GM10248 (cell line): ENCODE measurements around the gene NFIA.

Source experiments
- CTCF ChIA-PET: fragments of 300-600 bp; sonication (Branson Sonifier 250); formaldehyde crosslinking; extraction: SDS; loops from one replicate; lab custom pipeline; 2021; ENCODE audit warnings: antibody characterized with exemption; lab: Yijun Ruan, JAX
- POLR2A ChIA-PET: fragments of 350-650 bp; sonication (Branson Sonifier 250); formaldehyde crosslinking; extraction: SDS; loops from one replicate; lab custom pipeline; 2020; ENCODE audit warnings: antibody characterized with exemption; lab: Yijun Ruan, JAX
- DNase-seq: peaks from one replicate; pipeline ENCODE4 v3.0.0; 2012; ENCODE audit errors: extremely low spot score
- TF ChIP-seq, protein P1 (sequence below): IDR thresholded peaks from 2 replicates; pipeline ENCODE4 v1.5.1; 2012; ENCODE audit warnings: mild to moderate bottlenecking, low read depth; ENCODE audit errors: extremely low read depth, missing control alignments, control extremely low read depth

The NFIA gene

DNA sequence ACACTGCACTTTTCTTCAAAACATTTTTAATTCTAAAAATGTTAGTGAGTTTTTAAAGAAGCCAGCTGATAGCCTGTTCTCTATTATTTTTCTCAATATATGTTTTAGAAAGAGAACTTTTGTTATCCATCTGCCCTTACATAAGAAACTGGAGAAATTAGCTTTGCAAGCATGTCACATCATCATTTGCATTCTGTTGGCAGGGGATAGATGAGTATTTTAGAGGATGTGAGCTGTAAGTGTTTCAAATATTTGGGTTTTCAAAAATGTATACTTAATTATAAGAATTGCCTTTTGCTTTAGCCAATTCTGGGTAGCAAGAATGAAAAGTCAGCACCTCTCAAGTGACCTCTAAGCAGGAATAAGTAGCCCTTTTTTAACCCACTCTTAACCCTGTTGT is 7.4 kb downstream of the NFIA start:
- POLR2A ChIA-PET = no interaction called here
- TF ChIP-seq, protein P1, sequence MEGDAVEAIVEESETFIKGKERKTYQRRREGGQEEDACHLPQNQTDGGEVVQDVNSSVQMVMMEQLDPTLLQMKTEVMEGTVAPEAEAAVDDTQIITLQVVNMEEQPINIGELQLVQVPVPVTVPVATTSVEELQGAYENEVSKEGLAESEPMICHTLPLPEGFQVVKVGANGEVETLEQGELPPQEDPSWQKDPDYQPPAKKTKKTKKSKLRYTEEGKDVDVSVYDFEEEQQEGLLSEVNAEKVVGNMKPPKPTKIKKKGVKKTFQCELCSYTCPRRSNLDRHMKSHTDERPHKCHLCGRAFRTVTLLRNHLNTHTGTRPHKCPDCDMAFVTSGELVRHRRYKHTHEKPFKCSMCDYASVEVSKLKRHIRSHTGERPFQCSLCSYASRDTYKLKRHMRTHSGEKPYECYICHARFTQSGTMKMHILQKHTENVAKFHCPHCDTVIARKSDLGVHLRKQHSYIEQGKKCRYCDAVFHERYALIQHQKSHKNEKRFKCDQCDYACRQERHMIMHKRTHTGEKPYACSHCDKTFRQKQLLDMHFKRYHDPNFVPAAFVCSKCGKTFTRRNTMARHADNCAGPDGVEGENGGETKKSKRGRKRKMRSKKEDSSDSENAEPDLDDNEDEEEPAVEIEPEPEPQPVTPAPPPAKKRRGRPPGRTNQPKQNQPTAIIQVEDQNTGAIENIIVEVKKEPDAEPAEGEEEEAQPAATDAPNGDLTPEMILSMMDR = no peak
- CTCF ChIA-PET = no interaction called here
- DNase-seq = no peak

DNA sequence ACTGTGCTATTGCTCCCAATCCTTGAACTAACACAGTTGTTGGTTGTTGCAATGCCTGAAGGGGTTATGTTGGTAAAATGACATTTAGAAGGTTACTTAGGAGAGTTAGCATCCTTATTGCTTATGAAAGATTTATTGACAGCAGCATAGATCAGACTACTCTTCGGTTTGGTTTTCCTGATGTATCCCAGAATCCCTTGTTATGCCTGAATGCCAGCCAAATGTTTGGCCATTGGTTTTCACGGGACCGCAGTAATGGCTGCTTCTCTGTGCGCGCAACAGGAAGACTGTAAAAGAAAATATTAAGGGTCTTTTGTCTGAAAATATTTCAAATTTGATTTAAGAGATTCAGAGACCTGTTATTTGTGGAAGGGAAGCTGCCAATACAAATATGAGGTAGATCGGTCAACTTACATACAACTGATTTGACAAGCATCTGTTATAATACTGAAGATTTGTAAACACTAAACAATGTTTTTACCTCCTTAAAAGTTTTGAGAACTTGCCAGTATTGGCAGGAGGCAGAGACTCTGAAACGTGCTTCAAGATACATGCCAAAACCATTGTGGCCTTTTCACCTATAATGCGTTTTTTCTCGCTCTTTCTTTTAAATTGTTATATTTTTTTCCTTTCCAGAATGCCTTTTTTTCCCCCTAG is 8.3 kb downstream of the NFIA start:
- DNase-seq = no peak
- CTCF ChIA-PET = no interaction called here
- POLR2A ChIA-PET = no interaction called here
- TF ChIP-seq, protein P1 = no peak

DNA sequence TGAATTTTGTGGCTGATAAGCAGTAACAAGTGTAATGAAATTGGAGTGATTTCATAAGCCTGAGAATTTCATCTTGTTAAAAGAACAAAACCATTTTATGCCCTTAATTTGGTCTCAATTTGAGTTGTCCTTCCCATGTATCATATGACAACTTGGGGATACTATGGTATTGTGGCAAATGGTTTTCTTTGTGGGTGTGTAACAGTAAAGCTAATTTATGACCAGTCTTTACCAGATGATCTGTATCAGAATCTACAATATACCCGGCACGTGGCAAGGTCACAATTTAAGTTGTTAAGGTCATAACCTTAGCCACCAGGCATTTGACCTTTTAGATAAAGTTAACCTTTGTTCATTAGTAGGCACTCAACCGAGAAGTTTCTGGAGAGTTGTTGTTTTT is 9.1 kb downstream of the NFIA start:
- TF ChIP-seq, protein P1 = no peak
- ChIA-PET CTCF (no interaction called here), POLR2A (no interaction called here)
- DNase-seq = no peak

DNA sequence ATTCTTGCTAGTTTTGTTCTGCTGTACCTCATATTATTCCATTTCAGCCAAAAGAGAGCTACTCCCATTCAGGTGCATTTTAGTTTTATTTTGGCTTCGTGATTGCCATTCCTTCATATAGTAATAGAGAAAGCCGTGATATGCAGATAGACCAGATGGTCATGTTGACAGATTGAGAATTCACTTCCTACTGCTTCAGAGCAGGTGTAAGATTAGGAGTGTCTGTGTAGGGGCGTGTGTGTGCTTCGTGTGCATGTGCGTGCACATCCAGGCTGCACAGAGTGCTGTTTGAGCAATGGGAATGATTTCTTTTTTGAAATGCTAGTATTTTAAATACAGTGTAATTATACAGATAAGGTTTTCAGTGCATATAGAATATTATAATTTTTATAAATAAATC is 10.3 kb downstream of the NFIA start:
- CTCF ChIA-PET = no interaction called here
- POLR2A ChIA-PET = no interaction called here
- TF ChIP-seq, protein P1 = no peak
- no peak for DNase-seq

DNA sequence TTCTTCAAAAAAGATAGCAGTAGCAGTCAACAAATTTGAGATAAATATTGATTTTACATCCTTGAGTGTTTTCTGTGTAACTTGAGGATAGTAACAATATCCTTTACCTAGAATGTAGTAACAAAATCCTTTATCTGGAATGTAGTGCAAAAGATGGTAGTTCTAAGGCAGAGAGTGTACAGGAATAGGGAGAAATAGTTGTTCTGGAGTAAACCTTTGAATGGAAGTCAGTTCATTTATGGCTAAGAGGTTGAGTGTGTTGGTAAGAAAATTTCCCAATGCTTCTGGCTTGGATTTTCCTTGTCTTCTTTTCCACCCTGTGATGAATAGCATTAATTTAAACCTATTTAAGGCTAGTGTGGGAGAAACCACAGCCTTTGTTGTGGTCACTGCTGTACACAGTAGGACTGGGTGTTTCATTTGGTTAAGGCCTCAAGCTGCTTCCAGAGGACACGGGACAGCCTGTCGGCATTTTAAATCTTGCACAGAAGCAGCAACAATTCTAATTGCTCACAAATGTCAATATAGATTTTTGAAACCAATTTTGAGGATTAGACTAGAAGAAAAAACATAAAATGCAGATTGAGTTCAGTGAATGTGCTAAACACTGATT is 11.3 kb downstream of the NFIA start:
- ChIA-PET POLR2A (no interaction called here), CTCF (interaction anchor here (0.6 kb wide), 1 partner anchor 34 kb away, joined by 3 read pairs; no protein-coding TSS in a partner anchor)
- TF ChIP-seq, protein P1 = no peak
- no peak for DNase-seq

DNA sequence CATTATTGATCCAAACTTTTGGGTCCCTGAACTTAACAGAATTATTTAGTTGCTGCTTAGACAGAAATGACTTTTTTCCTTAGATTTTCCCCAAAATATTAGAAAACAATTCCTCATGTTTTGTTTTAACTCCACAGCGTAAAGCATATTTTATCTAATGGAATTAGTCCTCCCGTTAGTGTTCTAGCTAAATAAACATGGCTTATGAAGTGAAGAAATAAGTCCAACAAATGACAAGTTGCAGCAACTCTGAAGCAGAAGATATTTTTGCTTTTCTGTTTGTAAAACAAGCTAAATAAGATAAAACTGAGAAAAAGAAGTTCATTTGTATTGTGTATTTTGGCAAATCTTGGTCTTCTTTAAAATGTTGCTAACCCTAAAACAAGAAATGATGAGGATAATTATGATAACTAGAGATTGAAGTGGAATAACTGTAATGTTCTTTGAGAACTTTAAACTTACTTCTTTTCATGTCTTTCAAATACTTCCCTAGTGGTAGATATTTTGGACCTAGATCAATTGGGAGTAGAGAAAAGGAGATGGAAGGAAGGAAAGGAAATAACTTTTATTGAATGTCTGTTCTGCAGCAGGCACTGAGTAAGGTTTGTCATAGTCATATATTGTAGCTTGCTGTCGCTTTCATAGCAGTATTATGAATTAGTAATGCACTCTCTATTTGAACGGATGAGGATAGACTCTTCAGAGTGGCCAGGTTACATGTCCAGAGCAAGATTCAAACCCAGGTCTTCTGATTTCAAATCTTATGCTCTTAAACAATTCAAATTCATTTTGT is 12.5 kb downstream of the NFIA start:
- TF ChIP-seq, protein P1 = no peak
- ChIA-PET POLR2A (no interaction called here), CTCF (no interaction called here)
- no peak for DNase-seq
